ENCODE results near the gene SRRM4.

DNA sequence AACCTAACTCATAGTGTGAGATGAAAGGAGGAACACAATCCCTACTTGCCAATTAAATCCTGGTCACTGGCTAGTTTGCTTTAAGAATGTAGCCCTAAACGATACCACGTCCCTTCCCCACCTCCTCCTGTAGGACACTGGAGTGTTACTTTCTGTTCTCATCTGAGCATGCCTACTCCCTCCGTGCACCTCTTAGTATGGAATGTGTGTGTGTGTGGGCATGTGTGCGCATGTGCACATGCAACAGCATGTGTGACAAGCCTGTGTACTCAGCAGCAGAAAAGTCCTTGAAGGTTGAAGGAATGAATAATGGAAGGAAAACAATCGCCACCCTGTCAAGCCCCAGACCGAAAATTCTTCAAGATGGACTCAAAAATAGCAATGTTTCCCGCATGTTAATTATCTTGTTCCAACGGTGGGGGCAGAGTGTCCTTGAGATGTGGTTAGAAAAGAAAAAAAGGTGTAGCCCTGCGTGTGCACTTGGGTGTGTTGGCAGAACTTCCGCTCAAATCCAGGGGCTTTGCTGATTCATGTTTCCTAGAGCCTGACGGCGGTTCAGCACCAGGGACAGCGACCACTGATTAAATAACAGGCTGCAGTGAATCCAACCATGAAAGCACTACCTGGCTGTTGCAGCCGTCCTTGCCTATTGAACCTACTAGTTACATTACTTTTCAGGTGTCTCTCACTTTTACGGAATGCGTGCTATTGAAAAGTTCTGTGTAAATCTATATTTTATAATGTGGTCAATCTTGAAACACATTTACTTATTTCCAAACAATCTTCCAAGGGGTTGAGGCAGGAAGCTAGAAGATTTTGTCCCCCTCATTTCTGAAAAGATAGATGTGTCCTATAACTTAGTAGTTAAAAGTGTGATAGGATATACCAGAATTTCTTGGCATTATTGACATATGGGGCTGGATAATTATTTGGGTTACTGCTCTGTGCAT, 79.8 kb downstream of the SRRM4 start:
- no peak for TF ChIP-seq SRF (IDR thresholded peaks at IDR 0.05; ENCODE audit: low read depth in 2 of 2, low read length in 2 of 2)
- TF ChIP-seq CTCF (IDR thresholded peaks at IDR 0.05 in 2 of 3, conservative IDR thresholded peaks at IDR 0.05 in 1 of 3; ENCODE audit: control insufficient read depth in 2 of 3, extremely low read depth in 1 of 3, insufficient read depth in 1 of 3, low read depth in 3 of 3, low read length in 3 of 3), result no peak
- no peak for TF ChIP-seq SP1 (IDR thresholded peaks at IDR 0.05; ENCODE audit: low read depth, low read length)
- no peak for TF ChIP-seq POLR2A (IDR thresholded peaks at IDR 0.05; ENCODE audit: low read depth, low read length)
- no peak for TF ChIP-seq ETV6 (conservative IDR thresholded peaks at IDR 0.05 in 1 of 2, IDR thresholded peaks at IDR 0.05 in 1 of 2; ENCODE audit: borderline replicate concordance in 1 of 2, low read depth in 1 of 2)
- no peak for TF ChIP-seq IRF4 (IDR thresholded peaks at IDR 0.05; ENCODE audit: low read depth, low read length)
- no peak for TF ChIP-seq FOS (IDR thresholded peaks at IDR 0.05; ENCODE audit: borderline replicate concordance, extremely low read depth, insufficient read length)
- no peak for TF ChIP-seq DPF2 (IDR thresholded peaks at IDR 0.05)
- TF ChIP-seq TBL1XR1 (IDR thresholded peaks at IDR 0.05; ENCODE audit: low read depth, low read length), result no peak
- no peak for TF ChIP-seq CBFB (IDR thresholded peaks at IDR 0.05; ENCODE audit: low read depth)
